NT2/D1 (cell line): ENCODE measurements around the gene FZD8.

ENCODE experiments used
- SUZ12 ChIP-seq: IDR thresholded peaks from 2 replicates; pipeline ENCODE4 v1.6.1; 2011; ENCODE audit not compliant: insufficient read length, insufficient read depth; ENCODE audit errors: extremely low read depth
- ZNF274 ChIP-seq: IDR thresholded peaks from 2 replicates; pipeline ENCODE4 v1.6.1; 2011; ENCODE audit warnings: mild to moderate bottlenecking, low read depth, low read length

DNA sequence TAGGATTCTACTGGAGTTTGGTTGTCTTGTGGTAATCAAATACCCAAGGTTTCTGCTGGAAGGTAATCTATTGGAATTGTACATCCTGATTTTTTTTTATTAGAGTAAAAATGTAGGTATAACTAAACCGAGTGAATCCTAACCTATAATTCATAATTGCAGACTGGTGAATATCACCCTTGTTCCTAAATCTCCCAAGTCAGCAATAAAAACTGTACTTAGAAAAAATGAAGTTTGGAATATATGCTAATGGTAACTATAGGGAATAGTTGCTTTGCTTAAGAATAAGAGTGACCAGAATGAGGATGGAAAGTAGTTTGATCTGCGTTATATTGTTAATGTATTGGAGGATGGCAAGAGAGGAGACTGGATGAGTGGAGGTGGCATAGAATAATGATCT is 10.7 kb upstream of the FZD8 start:
- TF ChIP-seq SUZ12, result no peak
- TF ChIP-seq ZNF274, result no peak
